GM15510 (cell line): ENCODE data around the gene C1QTNF6.

ENCODE experiments used
- POLR2A ChIP-seq: IDR thresholded peaks from 3 replicates; pipeline ENCODE4 v1.6.1; 2011; ENCODE audit warnings: borderline replicate concordance; ENCODE audit not compliant: insufficient read length; ENCODE audit errors: extremely low read depth

C1QTNF6 gene

DNA sequence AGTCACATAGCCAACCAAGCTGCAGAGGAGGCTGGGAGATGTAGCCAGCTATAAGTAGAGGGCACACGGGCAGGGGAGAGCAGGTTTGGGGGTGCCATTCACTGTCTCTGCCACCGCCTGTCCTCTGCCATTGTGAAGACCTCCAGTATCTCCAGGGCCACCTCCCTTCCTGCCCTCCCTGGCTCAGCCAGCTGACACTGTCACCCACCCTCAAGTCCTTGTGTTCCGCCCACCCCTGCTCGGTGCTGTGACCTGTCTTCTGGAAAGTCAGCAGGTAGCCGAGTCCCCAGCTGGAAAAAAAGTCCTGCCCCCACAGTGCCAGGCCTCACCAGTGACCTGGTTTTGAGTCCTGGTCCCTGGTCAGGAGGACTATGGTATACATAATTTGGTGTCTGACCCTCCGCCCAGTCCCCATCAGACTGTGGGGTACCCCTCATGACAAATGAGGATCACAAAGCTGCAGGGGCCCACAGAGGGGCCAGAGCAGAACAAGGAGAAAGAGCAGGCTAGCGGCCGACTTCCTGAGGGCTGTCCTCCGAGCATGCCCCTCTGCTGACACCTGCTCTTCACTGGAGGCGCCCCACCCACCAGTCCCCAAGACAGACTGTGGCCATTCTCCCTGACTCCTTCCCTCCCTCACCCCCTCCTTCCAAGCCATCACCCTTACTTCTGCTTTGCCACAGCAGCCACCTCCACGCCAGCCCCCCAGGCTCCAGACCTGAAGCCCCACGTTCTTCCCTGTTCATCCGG, 31.2 kb downstream of the C1QTNF6 start:
- TF ChIP-seq POLR2A = no peak

DNA sequence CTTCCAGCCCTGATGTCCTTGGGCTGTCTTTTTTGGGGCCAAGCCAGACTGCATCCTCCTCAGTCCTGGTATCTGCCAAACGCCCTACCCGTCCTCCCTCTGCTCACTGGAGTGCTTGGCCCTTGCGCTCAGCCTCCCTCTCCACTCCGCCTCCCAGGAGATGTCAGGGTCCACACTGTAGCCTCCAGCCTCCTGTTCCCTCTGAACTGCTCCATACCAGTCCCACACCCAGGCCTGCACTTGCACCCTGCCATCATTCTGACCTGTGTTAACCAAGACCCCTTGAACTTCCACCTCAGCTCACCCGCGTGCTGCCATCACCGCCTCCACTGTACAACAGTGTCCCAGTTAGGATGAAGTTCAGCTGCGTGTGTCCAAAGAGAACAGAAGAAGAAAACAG, 32.1 kb downstream of the C1QTNF6 start:
- no peak for TF ChIP-seq POLR2A

DNA sequence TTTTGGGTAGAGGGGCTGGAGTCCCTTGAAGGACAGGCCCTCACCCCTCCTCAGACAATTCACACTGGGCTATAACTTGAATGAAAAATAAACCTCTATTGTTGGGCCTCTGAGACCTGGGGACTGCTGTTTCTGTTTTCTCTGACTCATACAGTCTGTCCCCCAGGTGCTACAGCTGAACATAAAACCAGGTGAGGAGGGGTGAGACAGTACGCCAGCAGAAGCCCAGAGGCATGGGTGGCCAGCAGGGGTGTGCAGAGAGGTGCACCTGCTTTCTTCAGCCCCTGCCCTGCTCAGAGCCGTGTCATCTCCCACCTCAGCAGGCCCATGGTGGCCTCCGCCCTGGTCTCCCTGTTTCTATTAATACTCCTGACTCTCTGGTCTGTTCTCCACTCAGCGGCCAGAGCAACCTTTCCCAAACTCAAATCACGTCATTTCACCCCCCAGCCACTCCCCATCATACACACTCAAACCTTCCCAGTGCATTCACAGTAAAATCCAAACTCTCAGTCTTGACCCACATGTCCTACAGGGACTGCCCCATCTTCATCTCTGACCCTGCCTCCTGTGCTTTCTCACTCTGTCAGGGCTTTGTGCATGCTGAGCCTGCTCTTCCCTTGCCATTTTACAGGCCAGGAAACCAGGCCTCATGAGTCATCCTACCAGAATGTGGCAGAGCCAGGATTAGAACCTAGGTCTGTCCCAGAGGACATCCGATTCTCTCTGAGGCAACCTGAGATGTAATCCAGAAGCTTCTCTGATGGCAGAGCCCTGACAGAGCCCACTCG, 32.9 kb downstream of the C1QTNF6 start:
- TF ChIP-seq POLR2A = no peak

DNA sequence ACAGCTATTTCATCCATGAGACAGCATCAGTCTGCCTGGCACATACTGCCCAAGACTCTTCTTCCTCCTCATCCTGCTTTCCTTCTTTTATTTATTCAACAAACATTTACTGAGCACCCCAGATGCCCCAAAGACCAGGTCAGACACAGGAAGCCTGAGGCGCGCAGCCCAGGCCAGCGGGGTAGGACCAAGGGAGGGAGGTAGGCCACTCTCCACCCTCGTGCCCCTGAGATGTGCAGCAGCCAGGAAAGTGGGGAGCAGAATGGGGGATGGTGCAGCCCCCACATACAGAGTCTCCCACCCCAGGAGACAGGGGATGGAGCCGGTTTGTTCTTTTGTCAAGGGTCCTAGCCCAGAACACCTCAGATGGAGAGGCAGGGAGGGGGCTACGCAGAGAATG, 34.1 kb downstream of the C1QTNF6 start:
- no peak for TF ChIP-seq POLR2A

DNA sequence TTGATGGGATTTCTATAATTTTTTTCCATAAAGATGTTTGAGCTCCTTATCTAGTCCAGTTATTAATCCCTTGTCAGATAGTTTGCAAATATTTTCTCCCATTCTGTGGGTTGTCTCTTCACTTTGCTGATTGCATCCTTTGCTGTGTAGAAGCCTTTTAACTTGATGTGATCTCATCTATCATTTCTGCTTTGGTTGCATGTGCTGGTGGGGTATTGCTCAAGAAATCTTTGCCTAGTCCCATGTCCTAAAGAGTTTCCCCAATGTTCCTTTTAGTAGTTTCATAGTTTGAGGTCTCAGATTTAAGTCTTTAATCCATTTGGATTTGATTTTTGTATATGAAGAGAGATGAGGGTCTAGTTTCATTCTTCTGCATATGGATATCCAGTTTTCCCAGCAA, 36.6 kb downstream of the C1QTNF6 start:
- no peak for TF ChIP-seq POLR2A

DNA sequence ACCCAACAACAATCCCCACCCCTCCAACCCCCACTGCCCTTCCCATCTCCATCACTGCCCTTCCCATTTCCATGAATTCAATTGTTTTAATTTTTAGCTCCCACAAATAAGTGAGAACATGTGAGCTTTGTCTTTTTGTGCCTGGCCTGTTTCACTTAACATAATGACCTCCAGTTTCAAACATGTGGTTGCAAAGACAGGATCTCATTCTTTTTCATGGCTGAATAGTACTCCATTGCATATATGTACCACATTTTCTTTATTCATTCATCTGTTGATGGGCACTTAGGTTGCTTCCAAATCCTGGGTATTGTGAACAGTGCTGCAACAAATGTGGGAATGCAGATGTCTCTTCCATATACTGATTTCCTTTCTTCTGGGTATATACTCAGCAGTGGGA, 37.3 kb downstream of the C1QTNF6 start:
- no peak for TF ChIP-seq POLR2A

DNA sequence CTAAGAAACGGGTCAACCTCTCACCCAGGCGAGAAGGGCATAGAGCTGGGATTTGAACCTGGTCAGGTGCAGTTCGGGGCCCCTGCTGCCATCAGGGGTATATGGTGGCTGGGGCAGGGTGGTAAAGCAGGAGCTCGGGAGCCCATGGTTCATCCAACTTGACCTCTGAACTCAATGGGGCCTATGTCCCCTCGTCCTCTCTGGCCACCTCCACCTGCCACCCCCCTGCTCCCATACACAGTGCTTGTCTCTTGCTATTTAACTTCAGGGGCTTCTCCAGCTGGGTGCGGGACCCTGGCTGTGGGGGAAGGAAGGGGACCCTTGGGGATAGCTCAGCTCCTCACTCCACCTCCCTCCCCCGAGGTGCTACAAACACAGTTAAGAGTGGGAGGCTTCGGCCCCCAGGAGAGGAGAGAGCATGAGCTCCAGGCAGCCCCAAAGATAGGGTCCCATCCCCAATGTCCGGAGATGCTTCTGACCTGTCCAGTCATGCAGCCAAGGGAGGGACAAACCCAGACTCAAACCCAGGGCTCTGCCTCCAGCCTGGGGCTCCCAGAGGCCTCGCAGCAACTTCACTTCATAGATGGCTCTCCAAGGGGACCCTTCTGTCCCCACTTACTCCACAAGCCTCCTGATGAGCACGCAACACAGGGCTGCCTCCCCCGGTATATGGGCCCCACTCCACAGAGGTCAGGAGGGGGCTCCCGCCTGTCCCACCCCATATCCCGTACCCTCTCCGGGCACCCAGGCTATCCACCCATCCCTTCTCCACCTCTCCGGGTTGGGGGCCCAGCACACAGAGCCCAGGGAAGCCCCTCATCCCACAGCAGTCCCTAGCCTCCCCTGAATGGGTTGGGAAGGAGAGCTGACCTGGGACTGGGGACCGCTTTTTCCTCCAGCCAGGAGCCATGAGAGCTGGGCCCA, 39.0 kb downstream of the C1QTNF6 start:
- no peak for TF ChIP-seq POLR2A

DNA sequence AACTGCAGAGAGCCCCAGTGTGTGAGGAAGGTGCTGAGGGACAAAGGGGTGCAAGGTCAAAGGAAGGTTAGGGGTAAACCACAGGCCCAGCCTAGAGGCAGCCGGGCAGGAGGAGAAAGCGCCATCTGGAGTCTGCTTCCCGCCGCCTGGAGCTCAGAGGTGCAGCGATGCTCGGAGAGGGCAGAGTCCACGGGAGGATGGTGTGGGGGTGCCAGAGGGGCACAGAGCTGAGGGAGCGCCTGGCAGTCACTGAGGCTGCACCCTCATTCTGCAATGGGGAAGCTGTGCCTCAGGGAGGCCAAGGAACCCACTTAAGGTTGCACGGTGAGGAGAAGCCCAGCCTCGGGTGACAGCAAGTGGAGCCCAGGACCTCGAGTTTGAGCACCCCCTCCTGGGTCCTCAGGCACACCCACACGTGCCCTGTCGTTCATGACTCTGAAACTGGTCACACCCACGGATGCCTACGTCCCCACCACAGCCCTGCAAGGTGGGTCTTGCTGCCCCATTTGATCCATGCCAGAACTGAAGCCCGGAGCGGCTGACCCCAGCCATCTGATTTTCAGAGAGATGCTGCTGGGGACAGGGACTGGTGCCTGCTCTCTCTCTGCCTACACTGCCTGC, 39.9 kb downstream of the C1QTNF6 start:
- peak; percentile 13 for TF ChIP-seq POLR2A

DNA sequence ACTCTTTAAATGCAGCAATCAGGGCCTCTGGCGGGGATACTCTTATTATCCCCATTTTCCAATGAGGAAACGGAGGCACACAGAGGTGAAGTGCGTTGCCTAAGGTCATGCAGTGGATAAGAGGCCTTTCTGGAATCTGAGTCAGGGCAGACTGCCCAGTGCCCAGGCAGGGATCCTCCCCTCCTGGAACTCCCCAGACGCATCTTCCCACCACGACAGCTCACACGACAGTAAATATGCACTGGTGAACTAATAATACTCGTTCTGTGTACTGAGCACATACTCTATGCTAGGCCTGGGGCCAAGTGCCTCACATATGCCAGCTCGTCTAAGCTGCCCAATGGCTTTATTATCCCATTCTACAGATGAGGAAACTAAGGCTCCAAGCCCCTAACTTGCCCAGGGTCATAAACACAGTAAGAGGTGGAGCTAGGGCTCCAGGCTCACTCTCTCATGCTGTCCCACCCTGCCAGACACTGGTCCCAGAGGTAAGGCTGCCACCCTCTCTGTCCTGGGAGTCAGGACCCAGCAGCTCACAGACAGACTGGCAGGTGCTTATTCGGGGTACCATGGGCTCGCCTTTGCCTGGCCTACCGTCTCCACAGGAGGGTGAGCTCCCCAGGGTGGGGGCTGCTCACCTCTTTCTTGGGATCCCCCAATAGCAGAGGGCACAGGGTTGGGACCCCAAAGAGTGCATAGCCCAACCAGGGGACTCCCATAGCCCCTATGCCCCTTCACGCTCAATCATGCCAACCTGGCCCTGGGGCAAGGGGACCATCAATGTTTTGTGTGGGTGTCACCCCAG, 40.7 kb downstream of the C1QTNF6 start:
- TF ChIP-seq POLR2A = no peak

DNA sequence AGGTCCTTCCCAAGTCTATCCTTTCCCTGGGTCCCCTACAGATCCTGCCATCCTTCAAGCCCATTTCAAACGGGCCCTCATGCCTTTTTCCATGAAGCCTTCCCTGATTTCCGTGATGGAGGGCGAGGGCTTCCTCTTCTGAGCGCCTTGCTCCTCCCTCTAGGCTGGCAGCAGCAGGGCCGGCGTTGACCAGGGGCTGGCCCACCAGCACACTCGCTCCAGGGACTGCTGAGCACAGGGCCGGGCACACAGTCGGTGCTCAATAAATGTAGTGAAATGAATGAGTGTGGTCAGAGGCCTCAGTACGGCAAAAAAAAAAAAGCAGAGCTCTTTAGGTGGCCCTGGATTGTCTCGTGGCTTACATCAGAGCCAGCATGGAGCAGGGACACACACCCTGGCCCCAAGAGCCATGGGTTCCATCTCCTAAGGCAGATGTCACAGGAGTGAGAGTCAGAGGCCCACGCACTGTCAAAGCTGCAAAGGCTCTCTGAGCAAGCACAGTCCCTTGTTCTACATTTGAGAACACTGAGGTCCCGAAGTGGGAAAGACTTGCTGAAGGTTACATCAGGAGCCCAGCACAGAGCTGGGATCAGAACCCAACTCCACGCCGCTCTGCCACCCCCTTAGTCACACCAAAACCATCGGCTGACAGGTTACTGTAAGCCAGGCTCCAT, 41.4 kb downstream of the C1QTNF6 start:
- TF ChIP-seq POLR2A = no peak

DNA sequence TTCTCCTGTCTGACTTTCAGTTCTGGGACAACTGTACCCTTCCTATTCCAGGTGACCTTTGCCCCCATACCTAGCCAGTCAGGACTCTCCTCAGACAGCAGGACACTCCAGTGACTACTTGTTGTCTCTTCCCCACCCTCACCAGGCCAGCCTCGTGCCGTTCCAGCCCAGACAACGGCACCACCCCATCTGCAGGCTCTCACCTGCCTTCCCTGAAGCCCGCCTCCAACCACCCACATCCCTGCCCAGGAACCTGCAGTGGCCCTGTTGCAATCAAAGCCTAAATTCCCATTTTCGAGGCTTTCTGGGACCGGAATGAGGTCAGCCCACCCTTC, 42.0 kb downstream of the C1QTNF6 start:
- no peak for TF ChIP-seq POLR2A

DNA sequence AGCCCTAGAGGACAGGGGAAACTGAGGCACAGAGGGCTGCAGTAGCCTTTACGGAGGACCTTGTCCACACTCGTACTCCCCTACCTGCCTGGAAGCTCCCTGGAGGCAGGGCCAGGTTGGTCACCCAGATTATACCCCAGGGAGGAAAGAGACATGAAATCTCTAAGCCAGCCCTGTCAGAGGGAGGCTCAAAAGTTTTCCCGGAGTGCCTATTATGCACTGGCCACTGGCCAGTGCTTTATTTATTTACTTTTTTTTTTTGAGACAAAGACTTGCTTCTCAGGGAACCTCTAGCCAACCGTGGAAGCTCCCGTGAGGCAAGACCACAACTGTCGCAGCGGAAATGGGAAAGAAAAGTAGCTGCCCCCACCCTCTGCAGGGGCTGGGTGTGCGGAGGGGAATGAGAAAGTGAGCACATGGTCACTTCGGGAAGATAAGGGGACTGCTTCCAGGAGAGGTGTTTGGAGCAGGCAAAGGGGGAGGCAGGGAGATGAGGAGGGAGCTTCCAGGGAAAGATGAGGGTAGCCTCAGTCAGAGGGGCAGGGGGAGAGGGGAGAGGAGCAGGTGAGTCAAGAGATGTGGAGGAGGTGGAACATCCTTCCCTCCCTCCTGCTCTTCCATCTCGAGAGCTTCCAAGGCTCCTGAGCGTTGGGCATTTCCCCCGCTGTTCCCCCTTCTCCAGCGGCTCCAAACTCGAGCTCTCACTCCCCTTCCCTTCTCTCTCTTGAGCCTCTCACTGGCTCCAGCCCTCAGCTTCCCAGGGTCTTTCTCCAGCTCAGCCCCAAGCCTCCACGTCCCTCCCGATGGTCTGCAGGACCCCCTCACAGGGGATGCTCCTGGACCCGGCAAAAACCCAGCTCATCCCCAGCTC, 42.6 kb downstream of the C1QTNF6 start:
- no peak for TF ChIP-seq POLR2A
